ENCODE measurements around the gene REG4. TPM values are rescaled to one million over a fixed set of nuclear protein-coding genes. Genes with fewer than 3 reads are reported as not detected.
A peak's percentile ranks its signal among the peaks of the same experiment; 100 is the strongest.

REG4 gene
- total and polyA plus RNA-seq, 2 donors (not counting 3 experiments of a cell fraction or from before 2014, with no cell fraction given) = not detected

- intact Hi-C loops (cut with micrococcal nuclease) (no loop called here), dilution Hi-C loops (cut with MboI; ENCODE audit: extremely low pct_ligation_motif_present, low sequenced_read_pairs) (no loop called here)
- Histone ChIP-seq H3K9me3 (replicated peaks; ENCODE audit: control insufficient read depth, insufficient read depth, low read length) (no peaks in the 10 kb centered on the region), H3K79me2 (ENCODE audit: control insufficient read depth, insufficient read depth, low read length) (no peaks in the 10 kb centered on the region), H3K4me2 (ENCODE audit: insufficient read depth, low read length) (no peak overlapping the region), H3K9me1 (replicated peaks; ENCODE audit: control insufficient read depth, extremely low read depth, insufficient read depth, low read length) (no peaks in the 10 kb centered on the region), H3K4me3 (replicated peaks in 1 of 3; ENCODE audit: insufficient read depth in 1 of 3, low read depth in 1 of 3, low read length in 3 of 3) (no peak overlapping the region), H4K20me1 (replicated peaks; ENCODE audit: control insufficient read depth, extremely low read depth, insufficient read depth, low read length) (no peaks in the 10 kb centered on the region), H3K4me1 (ENCODE audit: control insufficient read depth, extremely low read depth, insufficient read depth, low read length) (peaks cover 23% of the 10 kb centered on the region), H3K27ac (ENCODE audit: insufficient read depth, low read depth, low read length) (no peak overlapping the region), H3K27me3 (ENCODE audit: control insufficient read depth in 2 of 2, insufficient read depth in 2 of 2, low read length in 2 of 2) (no peaks in the 10 kb centered on the region), H3K36me3 (ENCODE audit: control insufficient read depth in 2 of 2, extremely low read depth in 1 of 2, insufficient read depth in 2 of 2, low read length in 2 of 2) (no peaks in the 10 kb centered on the region), H3K9ac (replicated peaks; ENCODE audit: extremely low read depth, insufficient read depth, low read length) (no peak overlapping the region), H2AFZ (ENCODE audit: low read depth, low read length) (peak overlapping the region; percentile 51)
- no peak for DNase-seq (ENCODE audit: low read depth, low spot score)
- no peak for TF ChIP-seq FOS (IDR thresholded peaks at IDR 0.05; ENCODE audit: borderline replicate concordance, insufficient read depth, low read length)
- TF ChIP-seq JUN (IDR thresholded peaks at IDR 0.05; ENCODE audit: borderline replicate concordance, insufficient read depth, insufficient read length, low read depth) = no peak
- TF ChIP-seq MYC (IDR thresholded peaks at IDR 0.05; ENCODE audit: low read depth, low read length) = no peak
- no peak for TF ChIP-seq MAX (IDR thresholded peaks at IDR 0.05; ENCODE audit: insufficient read depth, insufficient read length)
- TF ChIP-seq POLR2A (IDR thresholded peaks at IDR 0.05; ENCODE audit: low read depth, low read length) = no peak
- TF ChIP-seq CTCF (IDR thresholded peaks at IDR 0.05; ENCODE audit: extremely low read depth in 1 of 2, insufficient read depth in 1 of 2, low read depth in 1 of 2, low read length in 2 of 2) = no peak
- TF ChIP-seq POLR2AphosphoS5 (IDR thresholded peaks at IDR 0.05; ENCODE audit: insufficient read depth, low read depth, low read length) = no peak
- no TSS peak for BruUV-seq (replicated peaks)
- POLR2A ChIA-PET = no interaction called here
- CTCF ChIA-PET = interaction anchor here (1.8 to 2.3 kb wide), 2 partner anchors 11 to 27 kb away, joined by 8 to 13 read pairs; no protein-coding TSS in a partner anchor
- FAIRE-seq = no peak
Measured at GRCh38 chr1:119858126-119858525, 46.9 kb upstream of the REG4 start.
